Caco-2 (cell line): ENCODE measurements around the gene CDA. TPM values are rescaled to one million over a fixed set of nuclear protein-coding genes. Genes with fewer than 3 reads are reported as not detected.

Source experiments
- BruUV-seq: library from RNA; stranded (reverse); fragments of 400-500 nt; replicated peaks from 2 replicates; lab custom pipeline; 2021; lab: Mats Ljungman, UMichigan
- CTCF ChIA-PET: fragments of 300-600 bp; sonication (Branson Sonifier 250); formaldehyde crosslinking; loops from one replicate; lab custom pipeline; 2022; ENCODE audit warnings: antibody characterized with exemption; lab: Charles Lee
- POLR2A ChIA-PET: fragments of 300-600 bp; sonication (Branson Sonifier 250); formaldehyde crosslinking; loops from one replicate; lab custom pipeline; 2022; ENCODE audit warnings: antibody characterized with exemption; lab: Charles Lee
- DNase-seq, 2 experiments: peaks; one replicate each; pipeline versions ENCODE4 v3.0.0 to v3.0.0-alpha.2; 2020 to 2022
- H3K27me3 ChIP-seq: replicated peaks from 2 replicates; pipeline ENCODE4 v1.6.0; 2011; ENCODE audit warnings: low read length; ENCODE audit not compliant: control insufficient read depth, insufficient read depth
- H3K36me3 ChIP-seq: 2 replicates; pipeline ENCODE4 v1.5.1; 2011; ENCODE audit warnings: low read length; ENCODE audit not compliant: control insufficient read depth, insufficient read depth
- H3K4me1 ChIP-seq: fragments of 250-450 bp; sonication (Bioruptor Pico); 2 replicates; pipeline ENCODE4 v1.5.1; 2020; ENCODE audit warnings: mild to moderate bottlenecking
- H3K4me3 ChIP-seq: 2 replicates; pipeline ENCODE4 v1.5.1; 2011; ENCODE audit warnings: low read depth, mild to moderate bottlenecking, control low read depth, low read length
- H3K9me3 ChIP-seq: fragments of 250-450 bp; sonication (Bioruptor Pico); 2 replicates; pipeline ENCODE4 v1.5.1; 2020; ENCODE audit warnings: mild to moderate bottlenecking, moderate library complexity
- H3K27ac Mint-ChIP-seq: one replicate; pipeline ENCODE4 v1.8.0; 2022; ENCODE audit warnings: mixed read lengths; ENCODE audit not compliant: unreplicated experiment
- H3K27me3 Mint-ChIP-seq: one replicate; pipeline ENCODE4 v1.8.0; 2022; ENCODE audit warnings: mixed read lengths; ENCODE audit not compliant: insufficient read depth, unreplicated experiment
- H3K36me3 Mint-ChIP-seq: one replicate; pipeline ENCODE4 v1.8.0; 2022; ENCODE audit warnings: mild to moderate bottlenecking, mixed read lengths; ENCODE audit not compliant: insufficient read depth, unreplicated experiment
- H3K4me1 Mint-ChIP-seq: one replicate; pipeline ENCODE4 v1.8.0; 2022; ENCODE audit warnings: low read depth, mixed read lengths; ENCODE audit not compliant: unreplicated experiment
- H3K4me3 Mint-ChIP-seq: one replicate; pipeline ENCODE4 v1.8.0; 2022; ENCODE audit warnings: mild to moderate bottlenecking, moderate library complexity, mixed read lengths; ENCODE audit not compliant: unreplicated experiment
- H3K9me3 Mint-ChIP-seq: one replicate; pipeline ENCODE4 v1.8.0; 2022; ENCODE audit warnings: mixed read lengths; ENCODE audit not compliant: unreplicated experiment
- CTCF ChIP-seq, 2 experiments: fragments of 200-600 bp in 1 of 2; IDR thresholded peaks; 1 replicate in 1 of 2; 2 replicates in 1 of 2; pipeline versions ENCODE4 v1.5.1 to v1.8.0; 2011 to 2022; ENCODE audit warnings: antibody characterized with exemption in 1 of 2, control low read depth in 1 of 2, inconsistent platforms in 1 of 2, low read depth in 1 of 2, low read length in 1 of 2, mild to moderate bottlenecking in 1 of 2, moderate library complexity in 1 of 2; ENCODE audit not compliant: insufficient read depth in 1 of 2, severe bottlenecking in 1 of 2, unreplicated experiment in 1 of 2
- intact Hi-C: fragments of 100-400 bp; cut with micrococcal nuclease; formaldehyde crosslinking; loops from one replicate; pipeline ENCODE4 v1.10.0; 2022; ENCODE audit not compliant: unreplicated experiment
- total RNA-seq: library from RNA; stranded (reverse); gene quantifications from 2 replicates; pipeline ENCODE4 v1.2.3, GENCODE V29; 2022

The CDA gene
- total RNA-seq, 1 experiment from 2014 or later, result 0.95 TPM

- Mint-ChIP-seq H3K27ac (no peak overlapping the region), H3K4me1 (no peaks in the 10 kb centered on the region), H3K9me3 (no peaks in the 10 kb centered on the region), H3K27me3 (no peaks in the 10 kb centered on the region), H3K36me3 (no peaks in the 10 kb centered on the region), H3K4me3 (no peak overlapping the region)
- ChIA-PET CTCF (no interaction called here), POLR2A (no interaction called here)
- H3K36me3 ChIP-seq, result no peaks in the 10 kb centered on the region
- TF ChIP-seq CTCF (IDR thresholded peaks at IDR 0.05; ENCODE audit: insufficient read depth in 1 of 2, low read depth in 1 of 2, low read length in 1 of 2, severe bottlenecking in 1 of 2, unreplicated experiment in 1 of 2), result no peak
- H3K9me3 ChIP-seq, result no peaks in the 10 kb centered on the region
- intact Hi-C loops, result no loop called here
- H3K27me3 ChIP-seq, result no peaks in the 10 kb centered on the region
- no peak for DNase-seq
- H3K4me1 ChIP-seq, result peaks cover 8% of the 10 kb centered on the region; the same call in 1 of the 2 replicates
- no peak overlapping the region for H3K4me3 ChIP-seq
- no TSS peak for BruUV-seq
Measured at GRCh38 chr1:20584890-20585289, 4.0 kb upstream of the CDA start.

DNA sequence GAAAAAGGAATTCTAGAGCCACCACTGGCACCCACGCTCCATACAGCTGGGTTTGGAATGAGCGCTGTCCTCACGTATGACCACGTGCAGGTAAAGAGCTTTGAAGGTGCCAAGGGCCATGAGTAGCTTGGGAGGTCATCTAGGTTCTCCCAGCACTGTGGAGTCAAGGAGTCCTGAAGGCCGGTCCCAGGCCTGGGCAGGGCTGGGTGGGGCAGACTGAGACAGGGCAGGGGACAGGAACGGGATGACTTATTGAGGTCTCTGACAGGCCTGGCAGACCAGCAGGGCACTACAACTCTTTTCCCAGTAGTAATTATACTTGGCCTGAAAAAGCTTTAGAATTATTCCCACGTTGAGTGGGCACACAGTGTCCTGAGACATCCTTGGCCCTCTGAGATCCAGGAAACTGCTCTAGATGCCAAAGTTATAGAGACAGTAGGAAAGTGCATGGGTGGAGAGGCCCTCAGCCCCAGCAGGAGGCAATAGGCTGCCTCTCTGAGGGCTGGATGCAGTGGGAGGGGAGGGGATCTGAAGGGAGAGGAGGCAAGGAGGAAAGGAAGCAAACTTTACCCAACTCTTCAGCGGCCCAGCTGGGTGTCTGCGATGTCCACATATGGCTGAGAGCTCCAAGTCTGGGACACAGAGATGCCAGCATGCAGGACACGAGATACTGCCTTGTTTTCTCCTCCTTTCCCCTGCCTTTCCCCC lies 1.8 kb upstream of the CDA start:
- no peaks in the 10 kb centered on the region for H3K36me3 ChIP-seq
- H3K27me3 ChIP-seq, result no peaks in the 10 kb centered on the region
- Mint-ChIP-seq H3K27me3 (no peaks in the 10 kb centered on the region), H3K36me3 (no peaks in the 10 kb centered on the region), H3K4me3 (no peak overlapping the region), H3K4me1 (peaks cover 7% of the 10 kb centered on the region), H3K27ac (no peak overlapping the region), H3K9me3 (no peaks in the 10 kb centered on the region)
- H3K4me3 ChIP-seq, result no peak overlapping the region
- intact Hi-C loops, result no loop called here
- H3K9me3 ChIP-seq, result no peaks in the 10 kb centered on the region
- ChIA-PET CTCF (no interaction called here), POLR2A (no interaction called here)
- H3K4me1 ChIP-seq, result peaks cover 16% of the 10 kb centered on the region; the same call in 1 of the 2 replicates
- TF ChIP-seq CTCF (IDR thresholded peaks at IDR 0.05; ENCODE audit: insufficient read depth in 1 of 2, low read depth in 1 of 2, low read length in 1 of 2, severe bottlenecking in 1 of 2, unreplicated experiment in 1 of 2), result no peak
- no TSS peak for BruUV-seq
- DNase-seq, result no peak

- no peaks in the 10 kb centered on the region for H3K9me3 ChIP-seq
- Mint-ChIP-seq H3K36me3 (no peaks in the 10 kb centered on the region), H3K9me3 (no peaks in the 10 kb centered on the region), H3K27me3 (no peaks in the 10 kb centered on the region), H3K4me3 (no peak overlapping the region), H3K27ac (no peak overlapping the region), H3K4me1 (peaks cover 7% of the 10 kb centered on the region)
- no peaks in the 10 kb centered on the region for H3K27me3 ChIP-seq
- H3K4me3 ChIP-seq, result no peak overlapping the region
- ChIA-PET POLR2A (no interaction called here), CTCF (interaction anchor here (1.5 kb wide), 1 partner anchor 46 kb away, joined by 8 read pairs; no protein-coding TSS in a partner anchor)
- H3K36me3 ChIP-seq, result no peaks in the 10 kb centered on the region
- no peak for DNase-seq
- intact Hi-C loops, result no loop called here
- BruUV-seq, result no TSS peak
- H3K4me1 ChIP-seq, result peaks cover 16% of the 10 kb centered on the region; the same call in 1 of the 2 replicates
- TF ChIP-seq CTCF (IDR thresholded peaks at IDR 0.05; ENCODE audit: insufficient read depth in 1 of 2, low read depth in 1 of 2, low read length in 1 of 2, severe bottlenecking in 1 of 2, unreplicated experiment in 1 of 2), result no peak
Measured at GRCh38 chr1:20587661-20588053, 1.2 kb upstream of the CDA start.
